ENCODE results near the gene TNFRSF6B.
"Not testable (repeated sequence)": the region's sequence is repeated elsewhere in the genome, so short reads cannot be mapped to it uniquely, and the experiment has no call there.

Gene TNFRSF6B

DNA sequence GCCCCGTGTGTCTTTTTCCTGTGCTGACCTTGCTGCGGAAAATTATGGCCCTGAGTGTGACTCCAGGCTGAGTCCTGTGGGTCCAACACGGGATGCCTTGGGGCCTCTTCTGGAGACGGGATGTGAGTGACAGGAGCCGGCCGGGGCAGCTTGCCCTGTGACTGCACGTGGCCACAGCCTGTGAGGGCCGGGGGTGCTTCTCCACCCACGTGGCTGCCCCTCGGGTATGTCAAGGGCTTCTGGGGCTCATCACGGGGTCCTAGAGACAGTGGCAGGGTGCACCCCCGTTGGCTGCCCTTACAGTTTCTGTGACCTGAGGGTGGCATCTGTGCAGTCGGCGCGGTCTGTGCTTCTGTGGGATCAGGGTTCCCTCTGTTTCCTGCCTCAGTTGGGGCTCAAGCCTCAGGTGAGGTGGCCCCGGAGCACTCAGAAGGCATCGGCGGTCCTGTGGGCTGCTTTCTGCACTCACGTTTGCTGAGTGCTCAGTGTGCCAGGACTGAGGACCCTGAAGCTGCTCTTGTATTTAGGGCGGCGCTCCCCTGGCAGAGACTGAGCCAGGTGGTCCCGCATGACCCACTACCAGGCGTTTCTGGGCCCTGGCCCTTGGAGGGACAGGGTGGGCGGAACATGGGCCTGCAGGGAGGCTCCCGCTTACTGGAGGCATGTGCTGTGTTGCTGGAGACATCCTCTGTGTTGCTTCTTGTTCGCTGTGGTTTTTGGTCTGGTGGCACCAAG lies 33.0 kb upstream of the TNFRSF6B start:
- no peak for DNase-seq

DNA sequence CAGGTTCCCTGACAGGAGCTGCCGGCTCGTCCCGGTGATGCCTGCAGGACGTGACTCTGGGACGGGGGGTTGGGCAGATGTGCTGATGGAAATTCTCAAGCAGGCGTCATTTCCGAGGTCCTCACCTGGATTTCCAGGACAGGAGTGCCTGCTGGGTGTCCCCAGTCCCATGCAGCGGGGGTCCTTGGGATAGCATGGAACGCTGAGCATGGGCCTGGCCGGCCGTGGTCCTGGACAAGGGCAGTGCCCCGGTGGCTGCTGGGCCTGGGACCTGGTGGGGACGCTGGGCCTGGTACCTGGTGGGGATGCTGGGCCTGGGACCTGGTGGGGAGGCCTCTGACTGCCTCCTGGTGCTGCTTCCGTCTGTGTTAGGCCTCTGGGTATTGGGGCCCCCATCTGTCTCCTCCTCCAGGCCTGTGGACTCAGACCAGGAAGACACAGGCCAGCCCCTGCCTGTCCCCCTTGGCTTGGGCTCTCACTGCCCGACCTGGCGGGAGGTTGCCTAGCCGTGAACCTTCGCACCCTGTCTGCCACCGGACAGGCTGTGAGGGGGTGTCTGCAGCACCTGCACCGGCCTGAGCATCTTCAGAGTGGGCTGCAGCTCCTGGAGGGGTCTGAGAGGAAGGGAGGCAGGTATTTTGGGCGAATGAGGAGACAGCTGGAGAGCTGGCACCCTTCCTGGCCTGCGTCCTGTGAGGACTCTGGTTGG lies 32.2 kb upstream of the TNFRSF6B start:
- DNase-seq, result no peak

DNA sequence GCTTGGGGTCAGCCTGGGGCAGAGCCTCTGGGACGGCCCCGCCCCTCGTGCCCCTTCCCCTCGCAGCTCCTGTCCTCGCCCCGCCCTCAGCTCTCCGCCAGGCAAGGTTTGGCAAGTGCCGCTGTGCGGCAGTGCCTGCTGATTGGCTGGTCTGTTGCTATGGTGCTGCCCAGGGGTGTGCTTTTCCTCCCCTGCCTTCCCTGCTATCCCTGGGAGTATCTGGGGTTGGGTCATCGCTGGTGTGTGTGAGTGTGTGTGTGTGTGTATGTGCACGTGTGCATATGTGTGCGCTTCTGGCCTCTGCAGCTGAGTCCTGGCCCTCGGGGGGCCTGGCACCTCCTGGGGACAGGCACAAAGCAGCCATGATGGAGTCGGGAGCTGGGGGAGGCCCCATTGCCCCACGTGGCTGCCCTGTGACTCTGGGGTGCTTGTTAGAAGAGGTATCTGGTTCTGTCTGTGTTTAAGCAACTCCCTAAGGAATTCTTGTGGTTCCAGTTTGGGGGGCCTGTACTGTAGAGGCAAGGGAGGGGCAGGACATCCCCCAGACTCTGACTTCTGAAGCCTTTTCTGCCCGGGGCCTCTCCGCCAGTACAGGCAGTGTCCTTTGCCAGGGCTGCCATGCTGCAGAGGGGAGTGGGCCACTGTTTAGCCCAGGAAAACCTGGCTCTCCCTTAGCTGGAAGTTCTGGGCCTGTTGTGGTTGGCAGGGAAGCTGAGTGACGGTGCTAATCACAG lies 31.4 kb upstream of the TNFRSF6B start:
- no peak for DNase-seq

GRCh38 chr20:63665708-63666107 lies 30.7 kb upstream of the TNFRSF6B start:
- no peak for DNase-seq

DNA sequence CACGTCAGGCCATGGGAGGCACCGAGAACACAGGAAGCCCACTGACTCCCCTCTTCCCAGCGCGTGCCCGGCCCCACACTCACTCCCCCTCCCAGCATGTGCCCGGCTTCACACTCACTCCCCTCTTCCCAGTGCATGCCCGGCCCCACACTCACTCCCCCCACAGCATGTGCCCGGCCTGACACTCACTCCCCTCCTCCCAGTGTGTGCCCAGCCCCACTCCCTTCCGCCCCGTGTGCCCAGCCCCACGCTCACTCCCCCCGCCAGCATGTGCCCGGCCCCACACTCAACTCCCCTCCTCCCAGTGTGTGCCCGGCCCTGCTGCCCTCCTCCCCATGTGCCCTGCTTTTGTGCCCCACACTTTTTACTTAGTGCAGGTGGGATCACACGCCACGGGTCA lies 28.6 kb upstream of the TNFRSF6B start:
- no peak for DNase-seq

DNA sequence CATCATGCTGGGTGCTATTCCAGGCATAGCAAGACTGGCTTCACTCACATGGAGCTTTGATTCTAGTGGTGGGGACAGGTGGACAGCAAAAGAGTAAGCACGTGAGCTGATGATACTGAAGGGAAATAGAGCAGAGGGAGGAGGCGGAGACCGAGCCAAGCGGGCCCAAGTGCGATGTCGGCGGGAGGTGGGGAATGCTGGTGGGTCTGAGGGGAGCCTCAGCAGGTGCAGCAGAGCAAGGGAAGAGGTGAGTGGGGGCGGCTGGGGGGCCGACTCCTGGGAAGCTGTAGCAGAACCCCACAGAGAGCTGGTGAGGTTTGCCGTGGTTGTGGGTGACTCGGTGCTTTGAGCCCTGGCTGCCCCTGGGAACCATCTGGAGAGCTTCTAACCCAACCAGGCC lies 28.1 kb upstream of the TNFRSF6B start:
- DNase-seq, result no peak

DNA sequence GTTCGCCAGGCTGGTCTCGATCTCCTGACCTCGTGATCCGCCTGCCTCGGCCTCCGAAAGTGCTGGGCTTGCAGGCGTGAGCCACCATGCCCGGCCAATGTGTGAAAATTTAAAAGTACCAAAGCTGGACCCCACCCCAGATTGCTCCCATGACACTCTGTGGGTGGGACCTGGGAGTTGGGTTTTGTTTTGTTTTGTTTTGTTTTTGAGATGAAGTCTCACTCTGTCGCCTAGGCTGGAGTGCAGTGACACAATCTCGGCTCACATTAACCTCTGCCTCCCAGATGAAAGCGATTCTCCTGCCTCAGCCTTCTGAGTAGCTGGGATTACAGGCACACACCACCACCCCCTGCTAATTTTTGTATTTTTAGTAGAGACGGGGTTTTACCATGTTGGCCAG lies 24.8 kb upstream of the TNFRSF6B start:
- not testable (repeated sequence) for DNase-seq

DNA sequence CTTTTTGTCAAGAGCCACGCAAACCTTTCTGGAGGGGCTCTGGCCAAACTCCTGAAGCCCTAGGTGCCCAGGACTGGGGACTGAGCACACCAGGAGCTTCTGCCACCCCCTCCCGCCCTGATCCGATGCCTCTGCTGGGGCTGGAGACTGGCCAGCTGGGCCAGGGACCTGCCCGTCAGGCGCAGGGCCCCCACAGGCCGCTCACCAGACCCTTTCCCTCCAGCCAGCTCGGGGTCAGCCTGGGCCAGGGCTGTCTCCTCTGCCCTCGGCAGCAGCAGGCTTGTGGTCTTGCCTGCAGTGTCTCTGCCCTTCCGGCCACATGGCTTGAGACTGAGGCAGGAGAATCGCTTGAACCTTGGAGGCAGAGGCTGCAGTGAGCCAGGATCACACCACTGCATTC lies 23.8 kb upstream of the TNFRSF6B start:
- no peak for DNase-seq

GRCh38 chr20:63673951-63674350 lies 22.5 kb upstream of the TNFRSF6B start:
- no peak for DNase-seq

DNA sequence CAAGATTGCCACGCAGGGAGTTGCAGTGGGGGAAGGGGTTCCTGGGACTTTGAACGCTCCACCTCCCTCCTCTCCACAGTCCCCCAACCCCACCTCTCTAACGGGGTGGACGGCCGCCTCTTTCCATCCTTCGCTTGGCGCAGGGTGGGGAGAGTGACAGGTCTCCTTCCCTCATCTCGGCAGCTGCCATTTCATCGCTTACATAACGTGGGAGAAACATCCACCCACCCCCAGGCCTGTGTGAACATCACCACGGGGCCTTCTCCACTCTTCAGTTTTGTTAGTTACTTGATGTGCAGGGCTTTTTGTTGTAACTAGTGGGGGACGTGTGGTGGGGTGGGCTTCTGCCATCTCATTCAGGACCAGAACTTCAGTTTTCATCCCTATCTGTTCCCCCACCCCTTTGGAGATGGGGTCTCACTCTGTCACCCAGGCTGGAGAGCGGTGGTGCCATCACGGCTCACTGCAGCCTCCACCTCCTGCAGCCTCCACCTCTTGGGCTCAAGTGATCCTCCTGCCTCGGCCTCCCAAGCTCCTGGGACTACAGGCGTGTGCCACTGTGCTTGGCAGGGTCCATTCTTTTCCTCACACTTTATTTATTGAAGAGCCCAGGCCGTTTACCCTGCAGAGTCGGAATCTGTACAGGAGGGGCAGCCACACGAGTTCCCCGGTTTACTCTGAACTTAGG lies 20.6 kb upstream of the TNFRSF6B start:
- DNase-seq, result no peak

DNA sequence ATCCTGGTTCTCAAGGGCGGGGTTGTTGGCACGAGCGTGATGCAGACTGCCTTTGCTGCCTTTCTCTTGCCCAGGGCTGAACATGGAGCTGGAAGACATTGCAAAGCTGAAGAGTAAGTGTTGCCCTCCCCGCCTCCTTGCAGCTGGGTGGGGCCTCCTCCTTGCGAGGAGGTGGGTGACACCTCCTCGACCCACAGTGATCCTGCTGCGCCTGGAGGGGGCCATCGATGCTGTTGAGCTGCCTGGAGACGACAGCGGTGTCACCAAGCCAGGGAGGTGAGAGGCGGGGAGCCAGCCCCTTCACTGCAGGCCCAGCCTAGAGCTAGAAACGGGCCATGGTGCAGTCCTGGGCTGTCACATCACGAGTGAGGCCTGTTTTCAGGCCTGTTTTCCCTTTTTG lies 18.4 kb upstream of the TNFRSF6B start:
- DNase-seq, result no peak

DNA sequence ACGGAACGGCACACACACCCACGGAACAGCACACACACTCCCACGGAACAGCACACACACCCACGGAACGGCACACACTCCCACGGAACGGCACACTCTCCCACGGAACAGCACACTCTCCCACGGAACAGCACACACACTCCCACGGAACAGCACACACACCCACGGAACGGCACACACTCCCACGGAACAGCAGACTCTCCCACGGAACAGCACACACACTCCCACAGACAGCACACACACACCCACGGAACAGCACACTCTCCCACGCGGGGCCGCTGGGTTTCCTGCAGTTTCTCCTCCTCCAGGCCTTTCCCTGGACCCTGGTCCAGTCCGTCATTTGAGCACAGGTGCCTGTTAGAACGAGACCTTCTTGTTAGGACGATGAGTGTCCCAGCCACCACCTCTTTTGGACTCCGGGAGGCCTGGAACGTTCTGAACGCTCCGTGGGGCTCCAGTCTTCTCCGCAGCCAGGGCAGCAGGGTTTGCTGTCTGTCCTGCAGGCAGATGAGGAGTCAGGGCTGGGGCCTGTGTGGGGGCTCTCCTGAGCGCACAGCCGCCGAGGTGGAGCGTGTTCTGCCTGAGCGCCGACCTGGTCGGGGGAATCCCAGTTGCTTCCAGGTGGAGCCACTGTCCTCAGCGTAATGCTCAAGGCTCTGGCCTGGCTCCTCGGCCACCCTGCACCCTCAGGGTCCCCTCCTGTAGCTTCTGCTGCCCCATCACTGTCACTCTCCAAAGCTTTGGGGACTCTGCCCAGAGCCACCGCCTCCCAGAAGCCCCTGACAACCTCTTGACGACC lies 17.6 kb upstream of the TNFRSF6B start:
- no peak for DNase-seq

DNA sequence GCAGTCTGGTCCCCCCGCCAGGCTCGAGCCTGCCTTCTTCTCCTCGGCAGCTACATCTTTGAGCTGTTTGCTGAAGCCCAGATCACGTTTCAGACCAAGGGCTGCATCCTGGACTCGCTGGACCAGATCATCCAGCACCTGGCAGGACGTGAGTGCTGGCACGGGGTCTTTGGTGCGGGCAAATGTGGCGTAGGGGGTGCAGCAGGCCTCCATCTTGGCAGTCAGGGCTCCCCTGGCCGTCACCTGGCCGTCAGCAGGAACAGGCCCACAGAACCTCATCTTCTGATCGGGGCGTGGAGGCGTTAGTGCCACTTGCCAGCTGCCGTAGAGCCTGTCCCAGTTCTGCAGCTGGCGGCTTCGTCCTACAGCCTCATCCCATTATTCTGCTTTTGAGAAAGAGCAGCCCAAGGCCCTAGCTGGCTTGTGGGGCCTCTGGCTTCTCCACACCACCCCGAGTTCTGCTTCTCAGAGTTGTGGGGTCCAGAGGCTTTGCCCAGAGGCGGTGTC lies 16.6 kb upstream of the TNFRSF6B start:
- no peak for DNase-seq

DNA sequence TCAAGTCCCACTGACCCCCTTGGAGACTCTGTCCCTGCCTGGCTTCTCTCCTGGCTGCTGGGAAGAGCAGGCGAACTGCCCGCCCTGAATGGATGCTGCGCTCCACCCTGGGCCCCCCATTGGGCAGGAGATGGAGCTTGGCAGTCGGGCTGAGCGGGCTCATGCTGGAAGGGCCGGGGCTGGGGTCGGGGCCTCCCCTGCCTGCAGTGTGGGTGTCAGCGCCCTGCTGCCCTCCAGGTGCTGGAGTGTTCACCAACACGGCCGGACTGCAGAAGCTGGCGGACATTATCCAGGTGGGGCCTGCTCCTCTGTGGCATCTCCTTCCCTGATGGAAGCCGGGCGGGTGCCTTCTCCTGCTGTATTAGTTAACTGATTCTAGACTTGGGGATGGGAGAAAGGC lies 16.0 kb upstream of the TNFRSF6B start:
- no peak for DNase-seq

DNA sequence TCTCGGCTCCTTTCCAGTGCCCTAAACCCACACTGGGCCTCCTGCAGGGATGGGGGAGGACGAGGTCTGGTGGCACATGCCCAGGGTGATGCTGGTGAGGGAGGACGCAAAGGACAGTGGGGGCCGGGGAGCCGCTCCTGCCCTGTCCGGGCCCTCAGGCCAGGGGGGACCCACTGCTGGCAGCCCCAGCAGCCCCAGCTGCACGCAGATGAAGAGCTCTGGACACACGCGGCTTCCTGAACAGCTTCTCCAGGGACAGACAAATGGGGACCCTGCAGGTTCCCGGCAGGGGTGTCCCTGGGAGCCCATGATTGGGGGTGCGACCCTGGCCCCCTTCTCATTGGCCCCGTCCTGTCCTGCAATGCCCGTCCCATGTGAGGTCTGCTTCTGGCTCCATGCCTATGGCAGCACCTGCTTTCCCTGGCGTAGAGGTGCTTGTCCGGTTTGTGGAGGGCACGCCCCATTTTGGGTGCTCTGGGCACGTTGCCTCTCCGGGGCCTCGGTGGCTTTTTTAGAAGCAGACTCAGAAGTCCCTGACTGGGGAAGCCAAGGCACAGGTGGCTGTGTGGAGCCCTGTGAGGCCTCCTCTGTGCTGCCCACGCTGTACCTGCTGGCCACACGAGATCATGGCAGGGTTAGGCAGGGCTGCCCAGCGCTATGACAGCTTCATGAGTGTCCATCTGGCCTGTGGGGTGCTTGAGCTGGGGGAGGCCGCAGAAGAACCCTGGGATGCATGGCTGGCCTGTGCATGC lies 15.4 kb upstream of the TNFRSF6B start:
- DNase-seq, result no peak

DNA sequence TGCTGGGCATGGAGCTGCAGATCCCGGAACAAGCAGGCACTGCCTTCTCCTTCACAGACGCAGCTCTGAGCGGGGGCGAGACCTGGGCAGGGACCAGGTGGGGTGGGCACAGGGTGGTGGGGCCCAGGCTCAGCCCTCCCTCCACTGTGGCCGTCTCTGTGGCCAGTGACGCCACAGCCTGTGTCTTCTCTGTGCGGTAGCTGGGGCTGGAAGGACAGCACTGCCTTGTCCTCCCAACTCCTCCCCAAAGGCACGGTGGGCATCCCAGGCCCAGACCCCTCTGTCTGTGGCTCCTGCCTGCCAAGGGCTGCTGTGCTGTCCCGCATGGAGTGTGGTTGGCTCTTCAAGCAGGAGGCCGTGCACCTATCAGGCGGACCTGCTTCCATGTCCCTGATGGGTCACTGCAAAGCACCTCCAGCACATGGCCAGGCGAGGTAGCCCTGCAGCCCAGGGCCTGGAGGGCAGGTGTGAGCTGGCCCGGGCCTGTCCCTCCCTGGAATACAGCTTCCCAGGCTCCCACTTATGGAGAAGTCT lies 14.8 kb upstream of the TNFRSF6B start:
- DNase-seq, result no peak

DNA sequence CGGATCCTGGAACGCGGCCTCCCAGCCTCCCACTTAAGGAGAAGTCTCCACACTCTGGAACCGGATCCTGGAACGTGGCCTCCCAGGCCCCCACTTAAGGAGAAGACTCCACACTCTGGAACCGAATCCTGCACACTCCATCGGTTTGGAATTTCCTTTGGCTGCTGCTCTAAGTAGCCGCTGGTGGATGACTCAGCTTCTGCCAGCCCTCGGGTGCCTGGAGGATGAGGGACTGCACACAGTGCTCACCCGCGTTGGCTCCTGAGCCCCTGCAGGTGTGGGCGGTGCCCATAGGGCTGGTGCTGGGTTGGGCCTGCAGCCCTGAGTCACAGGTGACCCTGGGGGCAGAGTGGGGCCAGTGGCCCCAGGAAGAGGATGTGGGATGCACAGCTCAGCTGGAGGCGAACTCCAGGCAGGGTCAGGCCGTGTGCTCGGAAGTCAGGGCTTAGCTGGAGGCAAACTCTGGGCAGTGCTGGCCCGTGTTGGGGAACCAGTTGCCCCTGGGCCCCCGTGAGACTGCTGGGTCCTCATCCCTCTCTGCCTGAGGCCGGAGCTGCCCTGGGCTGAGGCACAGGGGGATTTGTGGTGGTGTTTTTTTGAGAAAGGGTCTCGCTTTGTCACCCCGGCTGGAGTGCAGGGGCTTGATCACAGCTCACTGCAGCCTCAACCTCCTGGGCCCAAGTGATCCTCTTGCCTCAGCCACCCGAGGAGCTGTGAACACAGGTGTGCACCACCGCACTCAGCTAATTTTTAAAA lies 13.9 kb upstream of the TNFRSF6B start:
- DNase-seq, result no peak

GRCh38 chr20:63685269-63686026 lies 11.0 kb upstream of the TNFRSF6B start:
- DNase-seq, result no peak

- no peak for DNase-seq
Measured at GRCh38 chr20:63686094-63686491, 10.4 kb upstream of the TNFRSF6B start.
